Keratinocyte (primary cell): ENCODE data around the gene S1PR2.

ENCODE experiments used
- CTCF ChIP-seq, 3 experiments: IDR thresholded peaks in 1 of 3; conservative IDR thresholded peaks in 1 of 3; optimal IDR thresholded peaks in 1 of 3; 2 replicates in 2 of 3; 3 replicates in 1 of 3; pipeline versions ENCODE3 to v1.5.1; 2011; ENCODE audit warnings: low read length in 3 of 3, mild to moderate bottlenecking in 3 of 3, moderate library complexity in 2 of 3, control low read depth in 1 of 3, inconsistent platforms in 1 of 3; ENCODE audit not compliant: insufficient read depth in 2 of 3; ENCODE audit errors: extremely low read depth in 1 of 3
- EZH2 ChIP-seq: IDR thresholded peaks from one replicate; pipeline ENCODE4 v1.6.1; 2012; ENCODE audit warnings: inconsistent platforms, mild to moderate bottlenecking, low read length, moderate library complexity

- TF ChIP-seq CTCF (optimal IDR thresholded peaks at IDR 0.05 in 1 of 3, IDR thresholded peaks at IDR 0.05 in 1 of 3, conservative IDR thresholded peaks at IDR 0.05 in 1 of 3; ENCODE audit: extremely low read depth in 1 of 3, insufficient read depth in 2 of 3, low read length in 3 of 3) = no peak
- TF ChIP-seq EZH2 = no peak
Observed at GRCh38 chr19:10220695-10221094, 10.4 kb downstream of the S1PR2 start.
